GM23338 (cell line): ENCODE results near the gene FKBP1B. TPM values are rescaled to one million over a fixed set of nuclear protein-coding genes. Genes with fewer than 3 reads are reported as not detected.

ENCODE experiments used
- ATAC-seq: fragments of 200-7000 bp; cut with Tn5 transposase; 3 replicates; pipeline ENCODE4 v1.9.1; 2020
- DNase-seq: peaks from one replicate; pipeline ENCODE4 v3.0.0-alpha.2; 2015; ENCODE audit warnings: low spot score
- H2AFZ ChIP-seq: fragments of 200-600 bp; sonication (generic); 2 replicates; pipeline ENCODE4 v1.8.0; 2016; ENCODE audit warnings: antibody characterized with exemption, mild to moderate bottlenecking, moderate library complexity
- H3F3A ChIP-seq: fragments of 200-600 bp; sonication (generic); replicated peaks from 2 replicates; pipeline ENCODE4 v1.8.0; 2017; ENCODE audit warnings: antibody characterized with exemption, mixed run types, low read depth
- H3K27ac ChIP-seq: fragments of 200-600 bp; sonication (generic); 2 replicates; pipeline ENCODE4 v1.6.1; 2016; ENCODE audit warnings: low read depth
- H3K27me3 ChIP-seq: fragments of 200-600 bp; sonication (generic); 2 replicates; pipeline ENCODE4 v1.8.0; 2016; ENCODE audit warnings: mild to moderate bottlenecking, mixed run types, moderate library complexity; ENCODE audit not compliant: insufficient read depth
- H3K36me3 ChIP-seq: fragments of 200-600 bp; sonication (generic); 2 replicates; pipeline ENCODE4 v1.8.0; 2016; ENCODE audit warnings: mild to moderate bottlenecking; ENCODE audit not compliant: insufficient read depth
- H3K4me1 ChIP-seq: fragments of 200-600 bp; sonication (generic); 2 replicates; pipeline ENCODE4 v1.8.0; 2016; ENCODE audit warnings: mild to moderate bottlenecking, moderate library complexity; ENCODE audit not compliant: insufficient read depth
- H3K4me2 ChIP-seq: fragments of 200-600 bp; sonication (generic); 2 replicates; pipeline ENCODE4 v1.7.1; 2017; ENCODE audit warnings: mixed run types
- H3K4me3 ChIP-seq: fragments of 200-600 bp; sonication (generic); 2 replicates; pipeline ENCODE4 v1.6.1; 2016; ENCODE audit warnings: mixed run types
- H3K79me2 ChIP-seq: fragments of 200-600 bp; sonication (generic); replicated peaks from 2 replicates; pipeline ENCODE4 v1.8.0; 2017; ENCODE audit warnings: mild to moderate bottlenecking; ENCODE audit not compliant: insufficient read depth
- H3K9me2 ChIP-seq: fragments of 200-600 bp; sonication (generic); 2 replicates; pipeline ENCODE4 v1.8.0; 2017; ENCODE audit not compliant: insufficient read depth
- H4K20me1 ChIP-seq: fragments of 200-600 bp; sonication (generic); replicated peaks from 2 replicates; pipeline ENCODE4 v1.8.0; 2017; ENCODE audit warnings: mild to moderate bottlenecking; ENCODE audit not compliant: insufficient read depth
- H3K27ac Mint-ChIP-seq: 2 replicates; pipeline ENCODE4 v1.8.0; 2020; ENCODE audit warnings: inconsistent platforms, mild to moderate bottlenecking, moderate library complexity, mixed read lengths
- H3K27me3 Mint-ChIP-seq: 3 replicates; pipeline ENCODE4 v1.8.0; 2022; ENCODE audit warnings: low read depth, mild to moderate bottlenecking, moderate library complexity, mixed read lengths, inconsistent platforms; ENCODE audit not compliant: insufficient read depth, poor library complexity
- H3K36me3 Mint-ChIP-seq: 3 replicates; pipeline ENCODE4 v1.8.0; 2021; ENCODE audit warnings: low read depth, mild to moderate bottlenecking, inconsistent platforms, moderate library complexity, mixed read lengths
- H3K4me1 Mint-ChIP-seq: 3 replicates; pipeline ENCODE4 v1.8.0; 2020; ENCODE audit warnings: mild to moderate bottlenecking, inconsistent platforms, mixed read lengths
- H3K4me3 Mint-ChIP-seq: 3 replicates; pipeline ENCODE4 v1.8.0; 2021; ENCODE audit warnings: moderate library complexity, mild to moderate bottlenecking, inconsistent platforms, mixed read lengths
- H3K9me3 Mint-ChIP-seq: 3 replicates; pipeline ENCODE4 v1.8.0; 2020; ENCODE audit warnings: moderate library complexity, mild to moderate bottlenecking, inconsistent platforms, mixed read lengths
- CREB1 ChIP-seq: fragments of 250-450 bp; sonication (Bioruptor Pico); IDR thresholded peaks from 2 replicates; pipeline ENCODE4 v1.5.0; 2020; ENCODE audit warnings: low read depth, mild to moderate bottlenecking, moderate library complexity
- CTCF ChIP-seq, 2 experiments: fragments of 200-600 bp in 1 of 2; sonication (generic) in 1 of 2; conservative IDR thresholded peaks; 2 replicates each; pipeline versions ENCODE4 v1.5.1 to v1.6.1; 2016 to 2017; ENCODE audit warnings: antibody characterized with exemption in 2 of 2, low read depth in 2 of 2, mild to moderate bottlenecking in 2 of 2, moderate library complexity in 1 of 2
- ETS1 ChIP-seq: IDR thresholded peaks from 2 replicates; pipeline ENCODE4 v1.6.1; 2016; ENCODE audit warnings: antibody characterized with exemption
- EZH2 ChIP-seq: fragments of 200-600 bp; sonication (generic); IDR thresholded peaks from one replicate; pipeline ENCODE4 v1.8.0; 2017; ENCODE audit warnings: antibody characterized with exemption, mild to moderate bottlenecking, low read depth; ENCODE audit not compliant: unreplicated experiment
- EZH2phosphoT487 ChIP-seq: fragments of 200-600 bp; sonication (generic); IDR thresholded peaks from one replicate; pipeline ENCODE4 v1.8.1; 2018; ENCODE audit warnings: antibody characterized with exemption; ENCODE audit not compliant: unreplicated experiment
- JUNB ChIP-seq: IDR thresholded peaks from one replicate; pipeline ENCODE4 v1.6.1; 2016; ENCODE audit warnings: antibody characterized with exemption; ENCODE audit not compliant: unreplicated experiment
- NANOG ChIP-seq: IDR thresholded peaks from 2 replicates; pipeline ENCODE4 v1.6.1; 2016; ENCODE audit warnings: antibody characterized with exemption, borderline replicate concordance
- POLR2AphosphoS5 ChIP-seq: IDR thresholded peaks from 2 replicates; pipeline ENCODE4 v1.6.1; 2016; ENCODE audit warnings: antibody characterized with exemption, low read depth
- REST ChIP-seq: IDR thresholded peaks from one replicate; pipeline ENCODE4 v1.6.1; 2018; ENCODE audit warnings: antibody characterized with exemption; ENCODE audit not compliant: unreplicated experiment
- STAT1 ChIP-seq: IDR thresholded peaks from one replicate; pipeline ENCODE4 v1.6.1; 2016; ENCODE audit warnings: antibody characterized with exemption; ENCODE audit not compliant: unreplicated experiment
- ZNF114 ChIP-seq: fragments of 250-450 bp; sonication (Bioruptor Pico); IDR thresholded peaks from 2 replicates; pipeline ENCODE4 v1.5.0; 2020; ENCODE audit warnings: mild to moderate bottlenecking, moderate library complexity
- ZNF331 ChIP-seq: fragments of 250-450 bp; sonication (Bioruptor Pico); IDR thresholded peaks from 2 replicates; pipeline ENCODE4 v1.5.0; 2020; ENCODE audit warnings: low read depth, mild to moderate bottlenecking, moderate library complexity
- ZNF462 ChIP-seq: fragments of 250-450 bp; sonication (Bioruptor Pico); IDR thresholded peaks from 2 replicates; pipeline ENCODE4 v1.5.0; 2020; ENCODE audit warnings: mild to moderate bottlenecking, moderate library complexity
- polyA plus RNA-seq: library from polyadenylated mRNA; unstranded; fragments of >200 nt; fragmentation: Nextera tagmentation; extraction: Ambion mirVana; gene quantifications from 2 replicates; pipeline ENCODE4 v1.2.1, GENCODE V29; 2016
- total RNA-seq: library from RNA; depleted of rRNA; stranded (reverse); fragments of >200 nt; shearing (Covaris generic); gene quantifications from 2 replicates; pipeline ENCODE4 v1.2.3, GENCODE V29; 2014

Gene FKBP1B
- total and polyA plus RNA-seq, 2 experiments from 2014 or later: 48.2 to 77.1 TPM

GRCh38 chr2:24050041-24050979 is 769 bp downstream of the FKBP1B start:
- Histone ChIP-seq H3K4me2 (peak overlapping the region; percentile 95), H3K4me1 (peaks cover 29% of the 10 kb centered on the region), H3K27ac (peak overlapping the region; percentile 74; the same call in 1 of the 2 replicates), H3F3A (peaks cover 20% of the 10 kb centered on the region; the same call in 1 of the 2 replicates), H3K27me3 (no peaks in the 10 kb centered on the region), H3K9me2 (no peaks in the 10 kb centered on the region), H3K36me3 (no peaks in the 10 kb centered on the region), H3K79me2 (peaks cover 33% of the 10 kb centered on the region), H2AFZ (peak overlapping the region; percentile 93), H4K20me1 (no peaks in the 10 kb centered on the region; the same call in 1 of the 2 replicates), H3K4me3 (peak overlapping the region; percentile 82)
- peak; percentile 21 for ATAC-seq
- no peaks in the 10 kb centered on the region for H3K9me3 Mint-ChIP-seq
- H3K4me1 Mint-ChIP-seq: peaks cover 19% of the 10 kb centered on the region
- TF ChIP-seq ETS1: no peak
- no peak for TF ChIP-seq ZNF331
- no peak for TF ChIP-seq CTCF (conservative IDR thresholded peaks at IDR 0.05; ENCODE audit: low read depth in 2 of 2)
- no peak for TF ChIP-seq ZNF462 (CRISPR knock-in tag)
- no peak for TF ChIP-seq ZNF114 (CRISPR knock-in tag)
- no peak for TF ChIP-seq JUNB
- no peak for TF ChIP-seq EZH2
- no peak for TF ChIP-seq REST
- TF ChIP-seq CREB1 (CRISPR knock-in tag): no peak
- TF ChIP-seq POLR2AphosphoS5: no peak
- no peak for TF ChIP-seq STAT1
- TF ChIP-seq EZH2phosphoT487: no peak
- no peak for TF ChIP-seq NANOG
- H3K27ac Mint-ChIP-seq: no peak overlapping the region
- H3K36me3 Mint-ChIP-seq: peaks cover under 1% of the 10 kb centered on the region; the same call in 2 of the 3 replicates
- peak; percentile 64 for DNase-seq
- peaks cover 10% of the 10 kb centered on the region for H3K27me3 Mint-ChIP-seq
- no peak overlapping the region; the same call in 2 of the 3 replicates for H3K4me3 Mint-ChIP-seq
